SU-DHL-6 (cell line): ENCODE results near the gene PCDHA9.

Experiments
- EZH2phosphoT487 ChIP-seq: fragments of 200-600 bp; sonication (generic), shearing (Covaris generic); conservative IDR thresholded peaks from 2 replicates; pipeline ENCODE4 v1.6.1; 2018; ENCODE audit warnings: mild to moderate bottlenecking, antibody characterized with exemption, low read length, moderate library complexity, mixed read lengths
- TF ChIP-seq, protein P1 (sequence below): fragments of 200-600 bp; sonication (generic); IDR thresholded peaks from one replicate; pipeline ENCODE4 v1.5.1; 2017; ENCODE audit warnings: antibody characterized with exemption, mild to moderate bottlenecking, low read length, moderate library complexity; ENCODE audit not compliant: insufficient read depth, poor library complexity, severe bottlenecking

DNA sequence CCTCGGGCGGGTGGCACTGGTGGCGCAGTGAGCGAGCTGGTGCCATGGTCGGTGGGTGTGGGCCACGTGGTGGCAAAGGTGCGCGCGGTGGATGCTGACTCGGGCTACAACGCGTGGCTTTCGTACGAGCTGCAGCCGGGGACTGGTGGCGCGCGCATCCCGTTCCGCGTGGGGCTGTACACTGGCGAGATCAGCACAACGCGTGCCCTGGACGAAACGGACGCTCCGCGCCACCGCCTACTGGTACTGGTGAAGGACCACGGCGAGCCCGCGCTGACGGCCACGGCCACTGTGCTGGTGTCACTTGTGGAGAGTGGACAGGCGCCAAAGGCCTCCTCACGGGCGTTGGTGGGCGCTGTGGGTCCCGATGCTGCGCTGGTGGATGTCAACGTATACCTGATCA, 39.3 kb upstream of the PCDHA9 start:
- TF ChIP-seq, protein P1, sequence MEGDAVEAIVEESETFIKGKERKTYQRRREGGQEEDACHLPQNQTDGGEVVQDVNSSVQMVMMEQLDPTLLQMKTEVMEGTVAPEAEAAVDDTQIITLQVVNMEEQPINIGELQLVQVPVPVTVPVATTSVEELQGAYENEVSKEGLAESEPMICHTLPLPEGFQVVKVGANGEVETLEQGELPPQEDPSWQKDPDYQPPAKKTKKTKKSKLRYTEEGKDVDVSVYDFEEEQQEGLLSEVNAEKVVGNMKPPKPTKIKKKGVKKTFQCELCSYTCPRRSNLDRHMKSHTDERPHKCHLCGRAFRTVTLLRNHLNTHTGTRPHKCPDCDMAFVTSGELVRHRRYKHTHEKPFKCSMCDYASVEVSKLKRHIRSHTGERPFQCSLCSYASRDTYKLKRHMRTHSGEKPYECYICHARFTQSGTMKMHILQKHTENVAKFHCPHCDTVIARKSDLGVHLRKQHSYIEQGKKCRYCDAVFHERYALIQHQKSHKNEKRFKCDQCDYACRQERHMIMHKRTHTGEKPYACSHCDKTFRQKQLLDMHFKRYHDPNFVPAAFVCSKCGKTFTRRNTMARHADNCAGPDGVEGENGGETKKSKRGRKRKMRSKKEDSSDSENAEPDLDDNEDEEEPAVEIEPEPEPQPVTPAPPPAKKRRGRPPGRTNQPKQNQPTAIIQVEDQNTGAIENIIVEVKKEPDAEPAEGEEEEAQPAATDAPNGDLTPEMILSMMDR: no peak
- TF ChIP-seq EZH2phosphoT487: no peak
